GM12878 (cell line): ENCODE data around the gene DUSP11. TPM values are rescaled to one million over a fixed set of nuclear protein-coding genes. Genes with fewer than 3 reads are reported as not detected.
"Not testable (repeated sequence)": the region's sequence is repeated elsewhere in the genome, so short reads cannot be mapped to it uniquely, and the experiment has no call there.

Source experiments
- ATAC-seq: fragments of 200-7000 bp; cut with Tn5 transposase; 3 replicates; pipeline ENCODE4 v1.9.1; 2020; ENCODE audit warnings: mild to moderate bottlenecking, moderate library complexity
- BruUV-seq: library from RNA; stranded (reverse); fragments of 400-500 nt; replicated peaks from 2 replicates; lab custom pipeline; 2021; lab: Mats Ljungman, UMichigan
- CTCF ChIA-PET: fragments of 300-600 bp; sonication (Branson Sonifier 250); formaldehyde crosslinking; extraction: SDS; loops from one replicate; lab custom pipeline; 2021; ENCODE audit warnings: inconsistent platforms; lab: Yijun Ruan, JAX
- POLR2A ChIA-PET: fragments of 350-600 bp; formaldehyde crosslinking; extraction: SDS; loops from one replicate; lab custom pipeline; 2021; ENCODE audit warnings: inconsistent platforms; lab: Charles Lee
- RAD21 ChIA-PET: fragments of 300-600 bp; sonication (Branson Sonifier 250); formaldehyde crosslinking; loops from one replicate; lab custom pipeline; 2023; ENCODE audit warnings: antibody characterized with exemption; ENCODE audit not compliant: unreplicated experiment; lab: Charles Lee
- SMC1A ChIA-PET: fragments of 300-600 bp; sonication (Branson Sonifier 250); formaldehyde crosslinking; loops from one replicate; lab custom pipeline; 2023; ENCODE audit not compliant: unreplicated experiment, uncharacterized antibody; lab: Charles Lee
- DNase-seq: peaks from one replicate; pipeline ENCODE4 v3.0.0-alpha.2; 2011; ENCODE audit warnings: low read depth, low spot score
- FAIRE-seq: peaks from 3 replicates; lab custom pipeline; 2011; peaks lifted over from hg19 to GRCh38; lab: Jason Lieb, UNC
- H2AFZ ChIP-seq: 2 replicates; pipeline ENCODE4 v1.6.0; 2011; ENCODE audit warnings: low read depth, low read length, control low read depth; ENCODE audit not compliant: control insufficient read depth
- H3K27ac ChIP-seq: 2 replicates; pipeline ENCODE4 v1.5.1; 2011; ENCODE audit warnings: control low read depth; ENCODE audit not compliant: control insufficient read depth, insufficient read depth
- H3K27me3 ChIP-seq, 2 experiments: replicated peaks in 1 of 2; 2 replicates each; pipeline versions ENCODE4 v1.6.0 to v1.6.1; 2011; ENCODE audit warnings: low read length in 1 of 2; ENCODE audit not compliant: control insufficient read depth in 2 of 2, insufficient read depth in 2 of 2
- H3K36me3 ChIP-seq, 2 experiments: 2 replicates each; pipeline ENCODE4 v1.5.1; 2011; ENCODE audit warnings: low read length in 1 of 2; ENCODE audit not compliant: control insufficient read depth in 2 of 2, insufficient read depth in 2 of 2
- H3K4me1 ChIP-seq: 2 replicates; pipeline ENCODE4 v1.6.1; 2011; ENCODE audit warnings: mild to moderate bottlenecking, low read length, moderate library complexity, mixed read lengths; ENCODE audit not compliant: control insufficient read depth, insufficient read depth
- H3K4me2 ChIP-seq: 2 replicates; pipeline ENCODE4 v1.6.0; 2011; ENCODE audit warnings: control low read depth; ENCODE audit not compliant: control insufficient read depth, insufficient read depth
- H3K4me3 ChIP-seq: fragments of 200-600 bp; sonication (generic); 2 replicates; pipeline ENCODE4 v1.5.1; 2016
- H3K79me2 ChIP-seq: 2 replicates; pipeline ENCODE4 v1.6.0; 2011; ENCODE audit warnings: low read length; ENCODE audit not compliant: control insufficient read depth, insufficient read depth
- H3K9ac ChIP-seq: 2 replicates; pipeline ENCODE4 v1.8.0; 2011; ENCODE audit warnings: low read length, control low read depth, mixed read lengths; ENCODE audit not compliant: control insufficient read depth, insufficient read depth
- H3K9me3 ChIP-seq: replicated peaks from 3 replicates; pipeline ENCODE4 v1.5.1; 2011; ENCODE audit warnings: mild to moderate bottlenecking, low read length; ENCODE audit not compliant: control insufficient read depth, insufficient read depth
- H4K20me1 ChIP-seq: 2 replicates; pipeline ENCODE4 v1.6.0; 2011; ENCODE audit not compliant: control insufficient read depth, insufficient read depth
- BACH1 ChIP-seq: fragments of 450-650 bp; IDR thresholded peaks from 2 replicates; pipeline ENCODE4 v1.6.1; 2017; ENCODE audit warnings: mild to moderate bottlenecking, borderline replicate concordance
- CREM ChIP-seq: IDR thresholded peaks from 2 replicates; pipeline ENCODE4 v1.6.1; 2014; ENCODE audit warnings: antibody characterized with exemption, low read depth
- HCFC1 ChIP-seq: fragments of 150-350 bp; IDR thresholded peaks from 2 replicates; pipeline ENCODE4 v1.6.1; 2014; ENCODE audit warnings: low read length
- MLLT1 ChIP-seq: fragments of 450-650 bp; IDR thresholded peaks from 2 replicates; pipeline ENCODE4 v1.6.1; 2016; ENCODE audit warnings: mild to moderate bottlenecking
- SIX5 ChIP-seq: IDR thresholded peaks from 2 replicates; pipeline ENCODE4 v1.6.1; 2011; ENCODE audit warnings: mild to moderate bottlenecking, low read depth, low read length, moderate library complexity; ENCODE audit not compliant: severe bottlenecking
- SPI1 ChIP-seq: IDR thresholded peaks from 2 replicates; pipeline ENCODE4 v1.6.1; 2011; ENCODE audit warnings: low read depth, mild to moderate bottlenecking, low read length, moderate library complexity, borderline replicate concordance; ENCODE audit not compliant: insufficient read depth
- WGBS: methylation state at CpG from one replicate; pipeline ENCODE4 v1.1.6; 2016; ENCODE audit warnings: low lambda C conversion rate; ENCODE audit not compliant: insufficient replicate concordance, insufficient coverage; ENCODE audit errors: missing lambda C conversion rate; 5-methylcytosine and 5-hydroxymethylcytosine counted together
- in situ Hi-C: fragments of 300-500 bp; cut with MboI; formaldehyde crosslinking; loops from 9 replicates; pipeline ENCODE4 v1.14.3; 2018; ENCODE audit warnings: mixed read lengths
- intact Hi-C: fragments of 100-400 bp; cut with micrococcal nuclease; formaldehyde crosslinking; loops from one replicate; pipeline ENCODE4 v1.14.2; 2022; ENCODE audit not compliant: unreplicated experiment
- polyA plus RNA-seq, 11 experiments: library from polyadenylated mRNA; depleted of rRNA in 4 of 11; unstranded in 6 of 11; stranded (reverse) in 5 of 11; fragments of >200 nt; fragmentation: Nextera tagmentation in 4 of 11; fragmentation: Illumina TruSeq in 1 of 11; extraction: Ambion mirVana in 4 of 11; extraction: Trizol in 1 of 11; gene quantifications; 1 replicate in 1 of 11; 2 replicates in 10 of 11; pipeline versions ENCODE4 v1.2.1 to v1.2.3, GENCODE V29; 2011 to 2016; ENCODE audit warnings: inconsistent platforms in 2 of 11, missing spikeins in 2 of 11, low read depth in 1 of 11
- total RNA-seq, 4 experiments: library from RNA; depleted of rRNA in 3 of 4; stranded (reverse); fragments of >200 nt in 3 of 4; fragmentation: Illumina TruSeq in 1 of 4; extraction: Trizol in 1 of 4; gene quantifications; 2 replicates each; pipeline versions ENCODE4 v1.2.1 to v1.2.3, GENCODE V29; 2013 to 2021

The DUSP11 gene
- total and polyA plus RNA-seq, 10 of the 15 experiments (the other 5 are each of a cell fraction or from before 2014, with no cell fraction given) = 26.4 to 78.4 (median 47.9) TPM

GRCh38 chr2:73780237-73780582 lies 307 bp upstream of the DUSP11 start:
- ATAC-seq (no peak), DNase-seq (no peak), FAIRE-seq (no peak)
- Histone ChIP-seq H3K27me3 (no peaks in the 10 kb centered on the region), H4K20me1 (no peaks in the 10 kb centered on the region), H3K9me3 (no peaks in the 10 kb centered on the region), H3K4me2 (peak overlapping the region; percentile 63), H2AFZ (peak overlapping the region; percentile 50), H3K9ac (no peak overlapping the region), H3K36me3 (peaks cover 0 to 4% of the 10 kb centered on the region in 2 experiments; a peak in 1 of 4 replicates), H3K4me3 (no peak overlapping the region), H3K27ac (no peak overlapping the region), H3K4me1 (peaks cover 4% of the 10 kb centered on the region; the same call in 1 of the 2 replicates)
- ChIA-PET SMC1A (interaction anchor here (0.5 to 1.5 kb wide), 3 partner anchors 9 to 63 kb away, joined by 3 to 5 read pairs (median 5); no protein-coding TSS in a partner anchor), CTCF (interaction anchor here (1.0 to 1.6 kb wide), 6 partner anchors 8 to 90 kb away, joined by 3 to 6 read pairs (median 6); no protein-coding TSS in a partner anchor), RAD21 (interaction anchor here (1.6 kb wide), 1 partner anchor 41 kb away, joined by 5 read pairs; no protein-coding TSS in a partner anchor), POLR2A (no interaction called here)
- in situ Hi-C loops = no loop called here
- intact Hi-C loops = no loop called here
- 3% methylated on average over 7 of the region's 7 CpGs for WGBS
- TF ChIP-seq HCFC1 (no peak), SIX5 (peak; percentile 2), CREM (no peak), SPI1 (no peak), BACH1 (0 out of 2 replicates have a peak, but pooled peaks have one; percentile 2)
- TF ChIP-seq, all 136 proteins: peak for 2
- no TSS peak for BruUV-seq
- H3K79me2 ChIP-seq = peaks cover 33% of the 10 kb centered on the region

DNA sequence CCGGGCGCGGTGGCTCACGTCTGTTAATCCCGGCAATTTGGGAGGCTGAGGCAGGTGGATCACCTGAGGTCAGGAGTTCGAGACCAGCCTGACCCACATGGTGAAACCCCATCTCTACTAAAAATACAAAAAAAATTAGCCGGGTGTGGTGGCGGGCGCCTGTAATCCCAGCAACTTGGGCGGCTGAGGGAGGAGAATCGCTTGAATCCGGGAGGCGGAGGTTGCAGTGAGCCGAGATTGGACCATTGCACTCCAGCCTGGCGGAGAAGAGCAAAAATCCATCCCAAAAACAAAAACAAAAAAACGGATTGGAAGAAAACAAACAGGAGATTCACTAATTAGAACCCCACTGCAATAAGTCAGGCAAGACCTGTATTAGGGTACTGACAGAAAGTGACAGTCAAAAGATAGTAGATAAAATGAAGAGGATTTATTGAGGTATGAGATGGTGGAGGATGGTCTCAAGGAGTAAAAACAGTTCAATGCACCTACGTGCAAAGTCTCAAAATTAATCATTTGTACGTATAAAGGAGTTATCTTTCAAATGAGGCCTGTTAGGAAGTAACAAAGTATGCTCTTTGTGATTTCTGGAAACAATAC lies 936 bp downstream of the DUSP11 start:
- H4K20me1 ChIP-seq, RAD21 ChIA-PET, FAIRE-seq, H3K27me3 ChIP-seq, in situ Hi-C loops, intact Hi-C loops, DNase-seq, H3K36me3 ChIP-seq, H3K9me3 ChIP-seq, SMC1A ChIA-PET: not testable (repeated sequence)
- TSS peak; percentile 63 for BruUV-seq
- Histone ChIP-seq H3K27ac (peak overlapping the region; percentile 91), H3K9ac (peak overlapping the region; percentile 88), H3K4me2 (peak overlapping the region; percentile 63), H2AFZ (peak overlapping the region; percentile 88), H3K4me3 (peak overlapping the region; percentile 95), H3K79me2 (peaks cover 38% of the 10 kb centered on the region)
- ATAC-seq = peak; percentile 4; the same call in 2 of the 3 replicates
- ChIA-PET POLR2A (interaction anchor here (0.7 kb wide), 1 partner anchor 42 kb away, joined by 3 read pairs; the partner anchor contains the start of gene TPRKB), CTCF (interaction anchor here (0.7 to 1.0 kb wide), 3 partner anchors 15 to 126 kb away, joined by 4 to 6 read pairs (median 4); no protein-coding TSS in a partner anchor)
- 78% methylated on average over 18 of the region's 18 CpGs for WGBS
- peak; percentile 63; the same call in 1 of the 2 replicates for TF ChIP-seq MLLT1
- TF ChIP-seq, all 136 proteins: peak for 1; not testable (repeated sequence) for 135
- not testable (repeated sequence) for H3K4me1 ChIP-seq
